Measurements from ENCODE around the gene ZNF205. TPM values are rescaled to one million over a fixed set of nuclear protein-coding genes. Genes with fewer than 3 reads are reported as not detected.

ZNF205 gene
- total RNA-seq, 2 experiments from 2014 or later, result not detected

DNA sequence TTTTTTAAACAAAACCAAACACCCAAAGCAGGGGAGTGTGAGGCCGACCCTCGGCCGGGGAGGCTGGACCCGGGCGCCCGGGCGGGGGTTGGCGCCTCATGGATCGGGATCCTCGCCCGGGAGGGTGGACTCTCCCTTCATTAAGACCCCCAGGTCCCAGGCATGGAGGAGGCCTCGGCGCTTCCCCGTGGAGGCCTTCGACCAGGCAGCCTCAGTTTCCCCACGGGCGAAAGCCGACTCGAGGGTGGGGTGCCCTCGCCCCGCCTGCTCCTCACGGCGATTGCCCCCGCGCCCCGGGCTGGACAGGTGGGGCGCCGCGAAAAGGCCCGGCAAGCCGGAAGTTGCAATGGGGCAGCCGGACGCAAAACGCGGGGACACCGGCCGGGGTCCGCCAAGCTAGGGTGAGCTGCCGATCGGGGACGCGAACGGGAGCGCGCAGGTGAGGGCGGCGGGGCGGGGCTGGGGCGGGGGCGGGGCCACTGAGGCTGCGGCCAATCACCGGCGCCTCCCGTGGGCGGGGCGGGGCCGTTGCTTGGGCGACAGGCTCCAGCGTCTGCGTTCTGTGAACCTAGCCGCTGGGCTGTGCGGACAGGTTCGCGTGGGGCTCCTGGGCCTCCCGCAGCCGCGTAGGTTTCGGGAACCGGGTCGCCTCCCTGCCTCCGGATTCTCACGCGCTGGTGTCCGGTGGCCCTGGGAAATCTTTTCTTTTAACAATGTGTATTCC lies 6.0 kb upstream of the ZNF205 start:
- POLR2A ChIA-PET, result interaction anchor here (0.6 to 2.0 kb wide), 7 partner anchors 13 to 48 kb away, joined by 3 to 8 read pairs (median 4); no protein-coding TSS in a partner anchor
- Mint-ChIP-seq H3K27me3 (ENCODE audit: low read depth) (peaks cover 6% of the 10 kb centered on the region), H3K9me3 (ENCODE audit: insufficient read depth) (no peaks in the 10 kb centered on the region), H3K4me1 (ENCODE audit: low read depth) (peaks cover 45% of the 10 kb centered on the region), H3K36me3 (ENCODE audit: low read depth) (no peaks in the 10 kb centered on the region), H3K4me3 (peak overlapping the region; percentile 76), H3K27ac (peak overlapping the region; percentile 87)
- CTCF ChIA-PET, result interaction anchor here (0.6 to 16.4 kb wide), 6 partner anchors 24 to 442 kb away, joined by 3 to 354 read pairs (median 6); partner anchors contain the start of gene ZNF213
- ATAC-seq (peak; percentile 97), DNase-seq (peak; percentile 94)

DNA sequence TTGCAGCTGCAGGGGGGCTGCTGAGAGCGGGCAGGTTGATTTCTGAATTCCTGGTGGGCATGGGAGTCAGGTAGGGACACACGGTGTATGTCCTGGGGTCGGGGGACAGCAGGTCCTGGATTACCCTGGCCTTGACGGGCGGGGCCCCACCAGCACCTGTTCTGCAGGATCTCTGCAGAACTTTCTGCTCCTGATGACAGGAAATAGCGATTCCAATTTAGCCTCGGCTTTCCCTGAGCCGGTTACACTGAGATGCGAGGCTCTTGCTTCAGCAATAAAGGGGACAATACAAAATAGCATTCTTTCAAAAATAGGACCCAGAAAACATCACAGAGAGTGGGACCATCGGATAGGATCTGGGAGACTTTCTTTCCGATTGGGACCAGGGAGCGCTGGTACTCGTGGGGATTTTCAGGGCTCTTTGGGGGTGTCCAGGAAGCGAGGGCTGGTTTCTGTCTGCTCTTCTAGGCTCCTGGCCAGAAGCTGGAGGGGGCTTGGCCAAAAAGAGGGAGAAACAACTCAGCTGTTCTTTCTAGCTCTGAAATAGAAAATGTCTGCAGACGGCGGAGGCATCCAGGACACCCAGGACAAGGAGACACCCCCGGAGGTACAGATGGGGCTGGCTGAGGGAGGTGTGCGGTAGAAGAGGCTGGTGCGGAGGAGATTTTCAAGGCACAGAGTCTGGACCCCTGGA lies 642 bp downstream of the ZNF205 start:
- Mint-ChIP-seq H3K27ac (no peak overlapping the region), H3K36me3 (ENCODE audit: low read depth) (no peaks in the 10 kb centered on the region), H3K9me3 (ENCODE audit: insufficient read depth) (no peaks in the 10 kb centered on the region), H3K4me1 (ENCODE audit: low read depth) (peaks cover 5% of the 10 kb centered on the region), H3K27me3 (ENCODE audit: low read depth) (peaks cover 20% of the 10 kb centered on the region), H3K4me3 (no peak overlapping the region)
- no peak for DNase-seq
- ATAC-seq, result no peak
- ChIA-PET POLR2A (no interaction called here), CTCF (interaction anchor here (0.6 to 2.2 kb wide), 6 partner anchors 11 to 54 kb away, joined by 3 to 8 read pairs (median 4); no protein-coding TSS in a partner anchor)

DNA sequence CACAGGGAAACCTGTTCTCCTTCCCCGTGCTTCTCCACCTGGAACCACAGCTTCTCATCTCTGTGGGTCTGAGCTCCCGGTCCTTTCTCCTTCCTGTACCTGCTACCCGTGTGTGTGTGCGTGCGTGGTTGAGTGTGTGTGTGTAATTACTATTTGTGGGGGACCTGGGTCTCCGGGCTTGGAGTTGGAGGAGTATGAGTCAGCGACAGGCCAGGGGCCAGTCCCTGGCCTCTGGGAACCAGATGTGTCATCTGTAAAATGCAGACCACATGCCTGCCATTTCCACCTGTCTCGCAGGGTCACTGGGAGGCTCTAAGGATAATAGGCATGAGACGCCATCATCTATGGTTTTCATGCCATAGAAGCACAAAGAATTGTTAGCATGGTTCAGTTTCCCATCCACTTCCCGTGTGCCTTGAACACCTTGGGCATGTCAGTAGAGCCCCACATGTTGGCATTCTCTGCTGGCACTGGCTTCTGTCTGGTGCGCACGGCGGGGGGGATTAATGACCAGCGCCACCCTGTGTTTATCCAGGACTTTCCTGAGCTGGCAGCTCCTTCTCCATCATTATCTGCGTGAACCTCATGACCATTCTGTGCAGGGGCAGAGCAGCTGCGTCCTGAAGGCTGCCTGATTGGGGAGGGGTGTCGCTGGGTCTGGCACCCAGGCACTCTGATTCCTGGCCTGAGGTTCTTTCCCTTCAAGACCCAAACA lies 1.5 kb downstream of the ZNF205 start:
- H3K9me3 Mint-ChIP-seq (ENCODE audit: insufficient read depth), result no peaks in the 10 kb centered on the region
- DNase-seq (no peak), ATAC-seq (no peak)
- no peak overlapping the region for H3K27ac Mint-ChIP-seq
- H3K27me3 Mint-ChIP-seq (ENCODE audit: low read depth), result peaks cover 20% of the 10 kb centered on the region
- H3K4me3 Mint-ChIP-seq, result no peak overlapping the region
- no peaks in the 10 kb centered on the region for H3K36me3 Mint-ChIP-seq (ENCODE audit: low read depth)
- POLR2A ChIA-PET, result no interaction called here
- CTCF ChIA-PET, result interaction anchor here (1.2 to 2.1 kb wide), 5 partner anchors 12 to 55 kb away, joined by 3 to 8 read pairs (median 4); no protein-coding TSS in a partner anchor
- H3K4me1 Mint-ChIP-seq (ENCODE audit: low read depth), result peaks cover 5% of the 10 kb centered on the region

DNA sequence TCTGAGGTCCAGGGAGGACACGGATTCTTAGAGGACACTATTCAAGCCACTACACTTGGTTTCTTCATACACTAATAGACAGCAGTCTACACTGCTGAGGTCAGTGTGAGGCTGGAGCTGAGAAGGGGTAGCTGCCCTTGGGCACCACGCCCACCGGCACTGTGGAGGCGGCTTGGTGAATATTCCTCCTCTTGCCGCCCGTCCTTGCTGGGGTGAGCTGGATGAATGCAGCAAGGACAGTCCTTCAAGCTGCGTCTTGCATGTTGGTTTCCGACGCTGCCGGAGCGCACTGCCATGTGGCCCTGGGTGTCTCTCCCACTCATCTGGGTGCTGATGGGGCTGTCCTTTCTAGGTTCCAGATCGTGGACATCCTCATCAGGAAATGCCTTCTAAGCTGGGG lies 2.6 kb downstream of the ZNF205 start:
- Mint-ChIP-seq H3K27me3 (ENCODE audit: low read depth) (peaks cover 17% of the 10 kb centered on the region), H3K9me3 (ENCODE audit: insufficient read depth) (no peaks in the 10 kb centered on the region), H3K27ac (no peak overlapping the region), H3K4me3 (no peak overlapping the region), H3K4me1 (ENCODE audit: low read depth) (peaks cover 5% of the 10 kb centered on the region), H3K36me3 (ENCODE audit: low read depth) (no peaks in the 10 kb centered on the region)
- ATAC-seq (no peak), DNase-seq (no peak)
- ChIA-PET POLR2A (no interaction called here), CTCF (interaction anchor here (0.8 to 1.4 kb wide), 4 partner anchors 11 to 16 kb away, joined by 3 to 7 read pairs (median 4); partner anchors contain the start of gene ZSCAN10)

DNA sequence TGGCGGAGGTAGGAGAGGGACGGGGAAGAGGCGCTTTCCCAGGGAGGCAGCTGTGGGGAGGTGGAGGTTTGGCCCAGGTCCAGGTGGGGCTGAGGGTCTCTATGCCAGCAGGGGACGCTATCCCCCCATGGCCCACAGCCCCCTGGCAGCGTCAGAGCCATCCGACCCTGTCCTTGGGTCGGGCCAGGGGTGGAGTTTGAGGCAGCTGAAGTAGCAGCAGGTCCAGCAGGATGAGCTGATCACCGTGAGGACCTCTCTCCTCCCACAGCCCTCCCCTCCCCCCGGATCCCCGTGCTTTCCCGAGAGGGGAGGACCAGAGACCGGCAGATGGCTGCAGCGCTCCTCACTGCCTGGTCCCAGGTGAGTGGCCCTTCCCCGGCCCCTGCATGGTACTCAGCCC lies 3.2 kb downstream of the ZNF205 start:
- peaks cover 14% of the 10 kb centered on the region for H3K27me3 Mint-ChIP-seq (ENCODE audit: low read depth)
- no peak overlapping the region for H3K27ac Mint-ChIP-seq
- no peaks in the 10 kb centered on the region for H3K9me3 Mint-ChIP-seq (ENCODE audit: insufficient read depth)
- ChIA-PET CTCF (interaction anchor here (1.3 to 1.4 kb wide), 2 partner anchors 10 to 13 kb away, joined by 3 to 7 read pairs; no protein-coding TSS in a partner anchor), POLR2A (no interaction called here)
- no peak overlapping the region for H3K4me3 Mint-ChIP-seq
- DNase-seq (no peak), ATAC-seq (no peak)
- no peaks in the 10 kb centered on the region for H3K36me3 Mint-ChIP-seq (ENCODE audit: low read depth)
- peaks cover 5% of the 10 kb centered on the region for H3K4me1 Mint-ChIP-seq (ENCODE audit: low read depth)

DNA sequence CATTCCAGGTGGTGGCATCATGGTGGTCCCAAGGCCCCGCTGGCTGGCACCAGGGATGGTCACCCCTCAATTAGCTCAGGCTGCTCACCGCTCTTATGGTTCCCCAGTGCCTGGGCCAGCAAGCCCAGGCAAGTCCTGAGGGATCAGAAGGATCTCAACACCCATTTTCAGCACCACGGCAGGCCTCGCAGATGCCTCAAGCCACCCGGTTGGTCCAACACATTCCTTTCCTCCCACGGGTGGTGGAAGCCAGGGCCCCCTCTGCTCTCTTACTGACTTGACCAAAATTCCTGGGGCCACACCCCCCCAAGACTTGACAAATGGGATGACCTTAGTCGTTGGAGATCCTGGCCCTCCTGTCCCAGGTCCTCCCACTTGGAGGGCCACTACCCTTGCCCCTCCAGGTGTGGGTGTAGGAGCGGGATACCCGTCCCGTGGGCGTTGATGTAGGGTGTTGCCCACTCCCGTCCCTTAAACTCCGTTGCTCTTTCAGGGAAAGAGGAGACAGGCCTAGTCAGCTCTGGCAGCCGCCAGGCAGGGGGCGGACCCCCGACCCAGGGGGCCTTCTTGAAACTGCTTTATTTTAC lies 5.9 kb downstream of the ZNF205 start:
- POLR2A ChIA-PET, result interaction anchor here (0.8 to 1.1 kb wide), 2 partner anchors 13 to 16 kb away, joined by 3 read pairs; no protein-coding TSS in a partner anchor
- ATAC-seq (no peak), DNase-seq (no peak)
- H3K4me1 Mint-ChIP-seq (ENCODE audit: low read depth), result peaks cover 9% of the 10 kb centered on the region
- H3K4me3 Mint-ChIP-seq, result no peak overlapping the region
- no peaks in the 10 kb centered on the region for H3K9me3 Mint-ChIP-seq (ENCODE audit: insufficient read depth)
- CTCF ChIA-PET, result interaction anchor here (0.7 to 2.5 kb wide), 3 partner anchors 11 to 60 kb away, joined by 3 to 16 read pairs (median 7); no protein-coding TSS in a partner anchor
- H3K27me3 Mint-ChIP-seq (ENCODE audit: low read depth), result peaks cover 8% of the 10 kb centered on the region
- no peaks in the 10 kb centered on the region for H3K36me3 Mint-ChIP-seq (ENCODE audit: low read depth)
- H3K27ac Mint-ChIP-seq, result no peak overlapping the region

DNA sequence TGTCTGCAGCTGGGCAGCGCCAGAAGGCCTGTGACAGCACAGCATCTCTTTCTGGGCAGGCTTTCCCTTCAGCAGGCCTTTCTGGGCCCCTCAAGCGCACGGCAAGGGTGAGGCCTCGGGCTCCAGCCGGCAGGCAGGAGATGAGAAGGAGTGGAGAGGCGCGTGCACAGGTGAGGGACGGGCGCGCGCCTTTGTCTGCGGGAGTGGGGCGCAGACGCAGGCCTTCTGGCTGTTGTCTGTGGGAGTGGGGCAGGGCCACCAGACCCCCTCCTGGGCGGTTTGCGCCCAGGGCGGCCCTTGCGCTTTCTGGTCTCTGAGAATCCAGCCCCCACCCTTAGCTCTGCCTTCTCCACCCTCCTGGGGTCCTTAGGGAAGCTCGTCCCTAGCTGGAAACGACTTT lies 6.5 kb downstream of the ZNF205 start:
- H3K27ac Mint-ChIP-seq, result no peak overlapping the region
- peaks cover 11% of the 10 kb centered on the region for H3K4me1 Mint-ChIP-seq (ENCODE audit: low read depth)
- H3K36me3 Mint-ChIP-seq (ENCODE audit: low read depth), result no peaks in the 10 kb centered on the region
- no peaks in the 10 kb centered on the region for H3K9me3 Mint-ChIP-seq (ENCODE audit: insufficient read depth)
- ChIA-PET CTCF (interaction anchor here (1.4 to 2.5 kb wide), 2 partner anchors 10 to 87 kb away, joined by 3 to 16 read pairs; no protein-coding TSS in a partner anchor), POLR2A (interaction anchor here (1.1 kb wide), 1 partner anchor 13 kb away, joined by 3 read pairs; no protein-coding TSS in a partner anchor)
- H3K27me3 Mint-ChIP-seq (ENCODE audit: low read depth), result peaks cover 4% of the 10 kb centered on the region
- H3K4me3 Mint-ChIP-seq, result no peak overlapping the region
- DNase-seq, result no peak
- ATAC-seq, result no peak

DNA sequence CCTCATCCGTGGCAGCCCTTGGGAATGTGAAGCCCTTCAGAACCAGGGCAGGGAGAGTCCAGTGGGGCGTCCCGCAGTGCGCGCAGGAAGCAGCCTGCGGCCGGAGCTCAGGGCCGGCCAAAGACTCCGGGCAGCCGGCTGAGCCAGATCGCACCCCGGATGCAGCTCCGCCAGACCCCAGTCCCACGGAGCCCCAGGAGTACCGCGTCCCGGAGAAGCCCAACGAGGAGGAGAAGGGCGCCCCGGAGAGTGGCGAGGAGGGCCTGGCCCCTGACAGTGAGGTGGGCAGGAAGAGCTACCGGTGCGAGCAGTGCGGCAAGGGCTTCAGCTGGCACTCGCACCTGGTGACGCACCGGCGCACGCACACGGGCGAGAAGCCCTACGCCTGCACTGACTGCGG lies 6.9 kb downstream of the ZNF205 start:
- Mint-ChIP-seq H3K36me3 (ENCODE audit: low read depth) (no peaks in the 10 kb centered on the region), H3K27me3 (ENCODE audit: low read depth) (peaks cover 4% of the 10 kb centered on the region), H3K4me3 (no peak overlapping the region), H3K4me1 (ENCODE audit: low read depth) (peaks cover 11% of the 10 kb centered on the region), H3K9me3 (ENCODE audit: insufficient read depth) (no peaks in the 10 kb centered on the region), H3K27ac (no peak overlapping the region)
- DNase-seq (no peak), ATAC-seq (no peak)
- CTCF ChIA-PET, result interaction anchor here (1.1 to 1.4 kb wide), 3 partner anchors 10 to 88 kb away, joined by 3 to 5 read pairs (median 3); partner anchors contain the start of gene ZSCAN10
- POLR2A ChIA-PET, result interaction anchor here (1.1 to 2.0 kb wide), 2 partner anchors 9 to 14 kb away, joined by 3 to 4 read pairs; no protein-coding TSS in a partner anchor

DNA sequence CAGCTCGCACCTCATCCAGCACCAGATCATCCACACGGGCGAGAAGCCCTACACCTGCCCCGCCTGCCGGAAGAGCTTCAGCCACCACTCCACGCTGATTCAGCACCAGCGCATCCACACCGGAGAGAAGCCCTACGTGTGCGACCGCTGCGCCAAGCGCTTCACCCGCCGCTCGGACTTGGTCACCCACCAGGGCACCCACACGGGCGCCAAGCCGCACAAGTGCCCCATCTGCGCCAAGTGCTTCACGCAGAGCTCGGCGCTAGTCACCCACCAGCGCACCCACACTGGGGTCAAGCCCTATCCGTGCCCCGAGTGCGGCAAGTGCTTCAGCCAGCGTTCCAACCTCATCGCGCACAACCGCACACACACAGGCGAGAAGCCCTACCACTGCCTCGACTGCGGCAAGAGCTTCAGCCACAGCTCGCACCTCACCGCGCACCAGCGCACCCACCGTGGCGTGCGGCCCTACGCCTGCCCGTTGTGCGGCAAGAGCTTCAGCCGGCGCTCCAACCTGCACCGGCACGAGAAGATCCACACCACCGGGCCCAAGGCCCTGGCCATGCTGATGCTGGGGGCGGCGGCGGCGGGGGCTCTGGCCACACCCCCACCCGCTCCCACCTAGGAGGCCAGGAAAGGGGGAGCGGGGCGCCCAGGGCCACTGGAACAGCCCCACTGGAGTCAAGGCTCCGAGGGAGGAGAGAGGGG lies 7.5 kb downstream of the ZNF205 start:
- no peak for ATAC-seq
- no peak overlapping the region for H3K4me3 Mint-ChIP-seq
- H3K9me3 Mint-ChIP-seq (ENCODE audit: insufficient read depth), result no peaks in the 10 kb centered on the region
- peaks cover 4% of the 10 kb centered on the region for H3K36me3 Mint-ChIP-seq (ENCODE audit: low read depth)
- no peak for DNase-seq
- ChIA-PET CTCF (interaction anchor here (1.1 to 1.4 kb wide), 3 partner anchors 10 to 88 kb away, joined by 3 to 5 read pairs (median 3); partner anchors contain the start of gene ZSCAN10), POLR2A (interaction anchor here (1.1 to 2.0 kb wide), 2 partner anchors 9 to 14 kb away, joined by 3 to 4 read pairs; no protein-coding TSS in a partner anchor)
- no peak overlapping the region for H3K27ac Mint-ChIP-seq
- peaks cover 4% of the 10 kb centered on the region for H3K27me3 Mint-ChIP-seq (ENCODE audit: low read depth)
- peaks cover 14% of the 10 kb centered on the region for H3K4me1 Mint-ChIP-seq (ENCODE audit: low read depth)

DNA sequence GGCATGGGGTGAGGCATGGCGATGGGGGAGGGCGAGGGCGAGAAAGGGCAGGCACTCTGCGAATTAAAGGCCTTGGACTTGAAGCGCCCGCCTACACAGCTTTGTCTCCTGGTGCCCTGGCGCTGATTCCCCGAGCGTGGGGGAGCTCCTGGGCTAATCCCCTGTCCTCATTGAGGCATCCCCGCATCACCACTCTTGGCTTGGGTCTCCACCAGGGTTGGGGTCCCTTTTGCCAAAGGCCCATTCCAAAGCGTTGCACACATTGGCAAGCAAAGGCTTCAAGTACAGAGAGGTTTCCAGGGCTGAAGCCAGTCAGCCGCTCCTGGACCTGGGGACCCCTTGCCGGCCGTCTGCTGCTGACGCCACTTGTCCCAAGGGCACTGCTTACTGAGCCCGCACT lies 8.0 kb downstream of the ZNF205 start:
- H3K9me3 Mint-ChIP-seq (ENCODE audit: insufficient read depth), result no peaks in the 10 kb centered on the region
- H3K4me1 Mint-ChIP-seq (ENCODE audit: low read depth), result peaks cover 19% of the 10 kb centered on the region
- H3K36me3 Mint-ChIP-seq (ENCODE audit: low read depth), result peaks cover 7% of the 10 kb centered on the region
- ATAC-seq (no peak), DNase-seq (no peak)
- peaks cover 4% of the 10 kb centered on the region for H3K27me3 Mint-ChIP-seq (ENCODE audit: low read depth)
- H3K4me3 Mint-ChIP-seq, result no peak overlapping the region
- no peak overlapping the region for H3K27ac Mint-ChIP-seq
- ChIA-PET POLR2A (interaction anchor here (2.0 kb wide), 1 partner anchor 8 kb away, joined by 4 read pairs; no protein-coding TSS in a partner anchor), CTCF (interaction anchor here (1.1 to 1.4 kb wide), 3 partner anchors 9 to 89 kb away, joined by 3 to 5 read pairs (median 3); partner anchors contain the start of gene ZSCAN10)

Data from activated CD8-positive, alpha-beta T cell treated with anti-CD3 and anti-CD28 coated beads, Interleukin-2, amount 10 ng/mL, durations not matched to agents 7 days and 5 days (primary cell).